GM12878 (cell line): Measurements from ENCODE around the gene WASF2. TPM values are rescaled to one million over a fixed set of nuclear protein-coding genes. Genes with fewer than 3 reads are reported as not detected.

ENCODE experiments used
- ATAC-seq: fragments of 200-7000 bp; cut with Tn5 transposase; 3 replicates; pipeline ENCODE4 v1.9.1; 2020; ENCODE audit warnings: mild to moderate bottlenecking, moderate library complexity
- BruUV-seq: library from RNA; stranded (reverse); fragments of 400-500 nt; replicated peaks from 2 replicates; lab custom pipeline; 2021; lab: Mats Ljungman, UMichigan
- CTCF ChIA-PET: fragments of 300-600 bp; sonication (Branson Sonifier 250); formaldehyde crosslinking; extraction: SDS; loops from one replicate; lab custom pipeline; 2021; ENCODE audit warnings: inconsistent platforms; lab: Yijun Ruan, JAX
- POLR2A ChIA-PET: fragments of 350-600 bp; formaldehyde crosslinking; extraction: SDS; loops from one replicate; lab custom pipeline; 2021; ENCODE audit warnings: inconsistent platforms; lab: Charles Lee
- RAD21 ChIA-PET: fragments of 300-600 bp; sonication (Branson Sonifier 250); formaldehyde crosslinking; loops from one replicate; lab custom pipeline; 2023; ENCODE audit warnings: antibody characterized with exemption; ENCODE audit not compliant: unreplicated experiment; lab: Charles Lee
- SMC1A ChIA-PET: fragments of 300-600 bp; sonication (Branson Sonifier 250); formaldehyde crosslinking; loops from one replicate; lab custom pipeline; 2023; ENCODE audit not compliant: unreplicated experiment, uncharacterized antibody; lab: Charles Lee
- DNase-seq: peaks from one replicate; pipeline ENCODE4 v3.0.0-alpha.2; 2011; ENCODE audit warnings: low read depth, low spot score
- FAIRE-seq: peaks from 3 replicates; lab custom pipeline; 2011; peaks lifted over from hg19 to GRCh38; lab: Jason Lieb, UNC
- H2AFZ ChIP-seq: 2 replicates; pipeline ENCODE4 v1.6.0; 2011; ENCODE audit warnings: low read depth, low read length, control low read depth; ENCODE audit not compliant: control insufficient read depth
- H3K27ac ChIP-seq: 2 replicates; pipeline ENCODE4 v1.5.1; 2011; ENCODE audit warnings: control low read depth; ENCODE audit not compliant: control insufficient read depth, insufficient read depth
- H3K27me3 ChIP-seq, 2 experiments: replicated peaks in 1 of 2; 2 replicates each; pipeline versions ENCODE4 v1.6.0 to v1.6.1; 2011; ENCODE audit warnings: low read length in 1 of 2; ENCODE audit not compliant: control insufficient read depth in 2 of 2, insufficient read depth in 2 of 2
- H3K36me3 ChIP-seq, 2 experiments: 2 replicates each; pipeline ENCODE4 v1.5.1; 2011; ENCODE audit warnings: low read length in 1 of 2; ENCODE audit not compliant: control insufficient read depth in 2 of 2, insufficient read depth in 2 of 2
- H3K4me1 ChIP-seq: 2 replicates; pipeline ENCODE4 v1.6.1; 2011; ENCODE audit warnings: mild to moderate bottlenecking, low read length, moderate library complexity, mixed read lengths; ENCODE audit not compliant: control insufficient read depth, insufficient read depth
- H3K4me2 ChIP-seq: 2 replicates; pipeline ENCODE4 v1.6.0; 2011; ENCODE audit warnings: control low read depth; ENCODE audit not compliant: control insufficient read depth, insufficient read depth
- H3K4me3 ChIP-seq: fragments of 200-600 bp; sonication (generic); 2 replicates; pipeline ENCODE4 v1.5.1; 2016
- H3K79me2 ChIP-seq: 2 replicates; pipeline ENCODE4 v1.6.0; 2011; ENCODE audit warnings: low read length; ENCODE audit not compliant: control insufficient read depth, insufficient read depth
- H3K9ac ChIP-seq: 2 replicates; pipeline ENCODE4 v1.8.0; 2011; ENCODE audit warnings: low read length, control low read depth, mixed read lengths; ENCODE audit not compliant: control insufficient read depth, insufficient read depth
- H3K9me3 ChIP-seq: replicated peaks from 3 replicates; pipeline ENCODE4 v1.5.1; 2011; ENCODE audit warnings: mild to moderate bottlenecking, low read length; ENCODE audit not compliant: control insufficient read depth, insufficient read depth
- H4K20me1 ChIP-seq: 2 replicates; pipeline ENCODE4 v1.6.0; 2011; ENCODE audit not compliant: control insufficient read depth, insufficient read depth
- BHLHE40 ChIP-seq, 2 experiments: fragments of 450-650 bp in 1 of 2; IDR thresholded peaks; 2 replicates each; pipeline ENCODE4 v1.6.1; 2011 to 2017; ENCODE audit warnings: low read depth in 2 of 2, borderline replicate concordance in 1 of 2, improper control_type of control experiment in 1 of 2, low read length in 1 of 2, mild to moderate bottlenecking in 1 of 2
- GATAD2B ChIP-seq: fragments of 450-650 bp; conservative IDR thresholded peaks from 2 replicates; pipeline ENCODE4 v1.6.1; 2017; ENCODE audit warnings: low read depth, mild to moderate bottlenecking, moderate library complexity
- HDAC2 ChIP-seq: fragments of 200-600 bp; sonication (generic); IDR thresholded peaks from 2 replicates; pipeline ENCODE4 v1.6.1; 2017
- HDAC6 ChIP-seq: fragments of 200-600 bp; sonication (generic); IDR thresholded peaks from one replicate; pipeline ENCODE4 v1.8.0; 2017; ENCODE audit warnings: antibody characterized with exemption; ENCODE audit not compliant: unreplicated experiment
- HSF1 ChIP-seq: fragments of 150-350 bp; IDR thresholded peaks from 2 replicates; pipeline ENCODE4 v1.6.1; 2014; ENCODE audit warnings: mild to moderate bottlenecking, low read depth, low read length
- IRF3 ChIP-seq: fragments of 450-650 bp; IDR thresholded peaks from 2 replicates; pipeline ENCODE4 v1.6.1; 2014; ENCODE audit warnings: mild to moderate bottlenecking
- IRF5 ChIP-seq: fragments of 450-650 bp; IDR thresholded peaks from 2 replicates; pipeline ENCODE4 v1.6.1; 2017; ENCODE audit warnings: borderline replicate concordance
- KDM1A ChIP-seq: fragments of 200-600 bp; sonication (generic); IDR thresholded peaks from 2 replicates; pipeline ENCODE4 v1.6.1; 2016; ENCODE audit warnings: borderline replicate concordance
- MXI1 ChIP-seq: fragments of 150-350 bp; IDR thresholded peaks from 2 replicates; pipeline ENCODE4 v1.6.1; 2011; ENCODE audit warnings: low read depth, mild to moderate bottlenecking, inconsistent platforms, low read length, improper control_type of control experiment
- NFIC ChIP-seq: IDR thresholded peaks from 2 replicates; pipeline ENCODE4 v1.6.1; 2012; ENCODE audit warnings: low read depth, mild to moderate bottlenecking, inconsistent platforms, low read length, moderate library complexity
- NFYB ChIP-seq: IDR thresholded peaks from 2 replicates; pipeline ENCODE4 v1.6.1; 2011; ENCODE audit warnings: low read depth, mild to moderate bottlenecking, low read length, improper control_type of control experiment, moderate library complexity; ENCODE audit not compliant: insufficient read depth
- PAX8 ChIP-seq: fragments of 450-650 bp; IDR thresholded peaks from 2 replicates; pipeline ENCODE4 v1.6.1; 2017; ENCODE audit warnings: mild to moderate bottlenecking, moderate library complexity
- PML ChIP-seq: IDR thresholded peaks from 2 replicates; pipeline ENCODE4 v1.6.1; 2012; ENCODE audit warnings: low read length, inconsistent platforms
- POLR2A ChIP-seq: IDR thresholded peaks from 2 replicates; pipeline ENCODE4 v1.6.1; 2011; ENCODE audit warnings: low read depth, mild to moderate bottlenecking, low read length
- SPI1 ChIP-seq: IDR thresholded peaks from 2 replicates; pipeline ENCODE4 v1.6.1; 2011; ENCODE audit warnings: low read depth, mild to moderate bottlenecking, low read length, moderate library complexity, borderline replicate concordance; ENCODE audit not compliant: insufficient read depth
- TBL1XR1 ChIP-seq: IDR thresholded peaks from 2 replicates; pipeline ENCODE4 v1.6.1; 2012; ENCODE audit warnings: low read depth, low read length, improper control_type of control experiment
- WGBS: methylation state at CpG from one replicate; pipeline ENCODE4 v1.1.6; 2016; ENCODE audit warnings: low lambda C conversion rate; ENCODE audit not compliant: insufficient replicate concordance, insufficient coverage; ENCODE audit errors: missing lambda C conversion rate; 5-methylcytosine and 5-hydroxymethylcytosine counted together
- in situ Hi-C: fragments of 300-500 bp; cut with MboI; formaldehyde crosslinking; loops from 9 replicates; pipeline ENCODE4 v1.14.3; 2018; ENCODE audit warnings: mixed read lengths
- intact Hi-C: fragments of 100-400 bp; cut with micrococcal nuclease; formaldehyde crosslinking; loops from one replicate; pipeline ENCODE4 v1.14.2; 2022; ENCODE audit not compliant: unreplicated experiment
- polyA plus RNA-seq, 11 experiments: library from polyadenylated mRNA; depleted of rRNA in 4 of 11; unstranded in 6 of 11; stranded (reverse) in 5 of 11; fragments of >200 nt; fragmentation: Nextera tagmentation in 4 of 11; fragmentation: Illumina TruSeq in 1 of 11; extraction: Ambion mirVana in 4 of 11; extraction: Trizol in 1 of 11; gene quantifications; 1 replicate in 1 of 11; 2 replicates in 10 of 11; pipeline versions ENCODE4 v1.2.1 to v1.2.3, GENCODE V29; 2011 to 2016; ENCODE audit warnings: inconsistent platforms in 2 of 11, missing spikeins in 2 of 11, low read depth in 1 of 11
- total RNA-seq, 4 experiments: library from RNA; depleted of rRNA in 3 of 4; stranded (reverse); fragments of >200 nt in 3 of 4; fragmentation: Illumina TruSeq in 1 of 4; extraction: Trizol in 1 of 4; gene quantifications; 2 replicates each; pipeline versions ENCODE4 v1.2.1 to v1.2.3, GENCODE V29; 2013 to 2021
- TF ChIP-seq, protein P1 (sequence below): IDR thresholded peaks from 2 replicates; pipeline ENCODE4 v1.6.1; 2012; ENCODE audit warnings: low read depth, low read length, improper control_type of control experiment

Gene WASF2
- total and polyA plus RNA-seq, 10 of the 15 experiments (the other 5 are each of a cell fraction or from before 2014, with no cell fraction given) = 7.0 to 111 (median 37.1) TPM

DNA sequence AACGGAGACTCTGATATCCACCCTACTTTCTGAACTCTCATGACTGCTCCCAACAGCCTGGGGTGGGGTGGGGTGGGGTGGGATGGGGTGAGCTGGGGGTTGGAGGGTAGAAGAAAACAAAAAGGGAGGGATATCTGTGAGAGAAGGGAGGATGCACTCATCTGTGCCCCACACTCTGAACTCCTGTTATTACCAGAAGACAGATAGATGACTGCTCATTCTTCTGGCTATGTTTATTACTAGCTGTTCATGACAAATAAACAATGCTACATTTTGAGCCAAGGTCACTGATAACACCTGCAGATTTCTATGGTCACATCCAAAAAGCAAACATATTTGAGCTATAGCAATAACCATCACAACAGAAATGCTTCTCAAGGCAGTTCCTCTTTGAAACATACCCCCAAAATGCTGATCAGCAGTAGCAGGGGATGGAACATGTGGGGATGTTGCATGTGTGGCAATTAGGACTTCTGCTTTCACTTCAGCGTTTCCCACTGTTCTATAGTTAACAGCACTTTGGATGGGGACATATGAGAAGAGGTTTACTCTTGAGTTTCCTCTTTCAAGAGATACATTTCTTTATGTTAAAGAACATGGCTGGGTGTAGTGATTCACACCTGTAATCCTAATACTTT, 54.3 kb downstream of the WASF2 start (continued):
- TF ChIP-seq KDM1A = no peak
- TF ChIP-seq BHLHE40 (IDR thresholded peaks at IDR 0.05; ENCODE audit: borderline replicate concordance in 1 of 2, low read depth in 2 of 2, low read length in 1 of 2) = peak in 1 of 2 experiments; percentile 20; a peak in 1 of 4 replicates
- no peak for TF ChIP-seq POLR2A
- no peak for TF ChIP-seq GATAD2B
- peak; percentile 8; the same call in 1 of the 2 replicates for TF ChIP-seq PML
- TF ChIP-seq, protein P1, sequence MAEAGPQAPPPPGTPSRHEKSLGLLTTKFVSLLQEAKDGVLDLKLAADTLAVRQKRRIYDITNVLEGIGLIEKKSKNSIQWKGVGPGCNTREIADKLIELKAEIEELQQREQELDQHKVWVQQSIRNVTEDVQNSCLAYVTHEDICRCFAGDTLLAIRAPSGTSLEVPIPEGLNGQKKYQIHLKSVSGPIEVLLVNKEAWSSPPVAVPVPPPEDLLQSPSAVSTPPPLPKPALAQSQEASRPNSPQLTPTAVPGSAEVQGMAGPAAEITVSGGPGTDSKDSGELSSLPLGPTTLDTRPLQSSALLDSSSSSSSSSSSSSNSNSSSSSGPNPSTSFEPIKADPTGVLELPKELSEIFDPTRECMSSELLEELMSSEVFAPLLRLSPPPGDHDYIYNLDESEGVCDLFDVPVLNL = no peak
- peak; percentile 91 for TF ChIP-seq SPI1
- no peak; the same call in 1 of the 2 replicates for TF ChIP-seq NFIC

DNA sequence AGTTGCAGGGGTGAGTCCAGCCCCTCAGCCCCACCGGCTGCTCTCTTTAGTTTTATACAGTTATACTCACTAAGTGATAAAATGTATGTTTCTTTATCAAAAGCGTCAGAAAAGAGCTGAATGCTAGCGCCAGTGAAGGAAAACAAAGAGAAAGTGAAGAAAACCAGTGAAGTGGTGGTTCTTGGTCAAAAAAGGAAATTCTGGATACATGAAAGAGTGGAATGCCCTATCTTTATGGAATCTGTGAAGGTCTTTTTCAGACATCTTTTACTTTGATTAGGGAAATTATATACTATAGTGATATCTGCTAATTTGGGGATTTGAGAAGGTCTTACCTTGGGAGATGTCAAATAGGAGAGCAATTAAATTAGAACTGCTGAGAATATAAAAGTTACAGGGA, 56.3 kb downstream of the WASF2 start:
- Histone ChIP-seq H3K27me3 (no peaks in the 10 kb centered on the region), H3K27ac (peak overlapping the region; percentile 82; the same call in 1 of the 2 replicates), H3K9me3 (no peaks in the 10 kb centered on the region), H3K79me2 (peaks cover 93% of the 10 kb centered on the region), H2AFZ (no peak overlapping the region), H3K4me2 (0 out of 2 replicates have a peak overlapping the region, but pooled peaks have one; percentile 4), H3K4me3 (no peak overlapping the region), H3K9ac (no peak overlapping the region), H4K20me1 (no peaks in the 10 kb centered on the region), H3K4me1 (peaks cover 84% of the 10 kb centered on the region), H3K36me3 (no peaks in the 10 kb centered on the region; a peak in 3 of 4 replicates)
- POLR2A ChIA-PET = interaction anchor here (1.0 to 8.0 kb wide), 4 partner anchors 9 to 178 kb away, joined by 3 to 78 read pairs (median 3); partner anchors contain the start of gene WASF2
- RAD21 ChIA-PET = interaction anchor here (0.9 to 7.9 kb wide), 5 partner anchors 10 to 173 kb away, joined by 3 to 126 read pairs (median 3); no protein-coding TSS in a partner anchor
- no TSS peak for BruUV-seq
- in situ Hi-C loops = no loop called here
- intact Hi-C loops = no loop called here
- 54% methylated on average over 3 of the region's 3 CpGs for WGBS
- no peak for ATAC-seq
- CTCF ChIA-PET = interaction anchor here (1.1 to 15.8 kb wide), 3 partner anchors 11 to 123 kb away, joined by 3 to 240 read pairs (median 3); no protein-coding TSS in a partner anchor
- no peak for FAIRE-seq
- SMC1A ChIA-PET = interaction anchor here (0.6 to 24.6 kb wide), 4 partner anchors 9 to 229 kb away, joined by 3 to 470 read pairs (median 22); no protein-coding TSS in a partner anchor
- DNase-seq = no peak
- TF ChIP-seq GATAD2B (no peak), NFYB (no peak), HDAC6 (no peak), IRF5 (no peak), HSF1 (no peak), TBL1XR1 (no peak), PAX8 (no peak), MXI1 (no peak), HDAC2 (no peak), IRF3 (no peak)
